HEK293 (cell line): ENCODE results near the gene EDAR.

Experiments used
- CTCF ChIA-PET: fragments of 350-600 bp; formaldehyde crosslinking; extraction: SDS; loops from one replicate; lab custom pipeline; 2021; ENCODE audit warnings: antibody characterized with exemption; lab: Yijun Ruan, JAX
- POLR2A ChIA-PET: fragments of 300-600 bp; formaldehyde crosslinking; extraction: SDS; loops from one replicate; lab custom pipeline; 2020; ENCODE audit warnings: antibody characterized with exemption, inconsistent platforms; lab: Yijun Ruan, JAX
- H3K27ac ChIP-seq: fragments of 200-500 bp; sonication (Bioruptor generic); 2 replicates; pipeline ENCODE4 v1.5.1; 2014; ENCODE audit warnings: low read depth, low read length, control low read depth, inconsistent platforms; ENCODE audit errors: extremely low read depth
- H3K36me3 ChIP-seq, 2 experiments: fragments of 200-500 bp in 1 of 2; sonication (Bioruptor generic) in 1 of 2; 1 replicate in 1 of 2; 2 replicates in 1 of 2; pipeline ENCODE4 v1.5.1; 2014 to 2017; ENCODE audit warnings: inconsistent platforms in 2 of 2, low read length in 2 of 2; ENCODE audit not compliant: control insufficient read depth in 2 of 2, insufficient read depth in 1 of 2
- H3K4me1 ChIP-seq: fragments of 200-500 bp; sonication (Bioruptor generic); 2 replicates; pipeline ENCODE4 v1.5.1; 2014; ENCODE audit warnings: mild to moderate bottlenecking, low read length, inconsistent platforms; ENCODE audit not compliant: control insufficient read depth, insufficient read depth
- H3K4me3 ChIP-seq: 2 replicates; pipeline ENCODE4 v1.5.1; 2011; ENCODE audit warnings: low read depth, mild to moderate bottlenecking, control low read depth, low read length, moderate library complexity
- H3K9me3 ChIP-seq: fragments of 200-500 bp; sonication (Bioruptor generic); 2 replicates; pipeline ENCODE4 v1.5.1; 2014; ENCODE audit warnings: low read depth, low read length, inconsistent platforms; ENCODE audit not compliant: control insufficient read depth, insufficient read depth
- RBAK ChIP-seq: fragments of 450-650 bp; formaldehyde crosslinking; IDR thresholded peaks from 2 replicates; pipeline ENCODE4 v1.5.1; 2016; ENCODE audit warnings: missing biosample characterization, missing genetic modification characterization
- YY2 ChIP-seq: fragments of 450-650 bp; formaldehyde crosslinking; IDR thresholded peaks from 2 replicates; pipeline ENCODE4 v1.5.1; 2016; ENCODE audit warnings: missing biosample characterization, missing genetic modification characterization
- ZBTB48 ChIP-seq: fragments of 450-650 bp; formaldehyde crosslinking; IDR thresholded peaks from 2 replicates; pipeline ENCODE4 v1.5.1; 2016; ENCODE audit warnings: missing biosample characterization, missing genetic modification characterization
- ZFP3 ChIP-seq: fragments of 450-650 bp; formaldehyde crosslinking; IDR thresholded peaks from 2 replicates; pipeline ENCODE4 v1.5.1; 2016; ENCODE audit warnings: low read depth, missing biosample characterization, missing genetic modification characterization
- ZFP69B ChIP-seq: fragments of 450-650 bp; formaldehyde crosslinking; IDR thresholded peaks from 2 replicates; pipeline ENCODE4 v1.5.1; 2016; ENCODE audit warnings: missing biosample characterization, missing genetic modification characterization
- ZNF391 ChIP-seq: fragments of 450-650 bp; formaldehyde crosslinking; IDR thresholded peaks from 2 replicates; pipeline ENCODE4 v1.5.1; 2016; ENCODE audit warnings: low read depth, missing biosample characterization, missing genetic modification characterization, borderline replicate concordance
- ZNF510 ChIP-seq: fragments of 450-650 bp; formaldehyde crosslinking; IDR thresholded peaks from 2 replicates; pipeline ENCODE4 v1.5.1; 2018; ENCODE audit warnings: mild to moderate bottlenecking, missing genetic modification characterization, missing biosample characterization; ENCODE audit not compliant: insufficient replicate concordance
- ZNF624 ChIP-seq: fragments of 450-650 bp; formaldehyde crosslinking; IDR thresholded peaks from 2 replicates; pipeline ENCODE4 v1.5.1; 2017; ENCODE audit warnings: missing biosample characterization, missing genetic modification characterization
- ZNF830 ChIP-seq: fragments of 450-650 bp; IDR thresholded peaks from 2 replicates; pipeline ENCODE4 v1.5.0; 2018; ENCODE audit warnings: missing biosample characterization, missing genetic modification characterization, low read depth, mild to moderate bottlenecking, moderate library complexity
- ZSCAN16 ChIP-seq: fragments of 450-650 bp; formaldehyde crosslinking; IDR thresholded peaks from 2 replicates; pipeline ENCODE4 v1.5.1; 2016; ENCODE audit warnings: missing biosample characterization, missing genetic modification characterization
- TF ChIP-seq, protein P1 (sequence below): fragments of 450-650 bp; formaldehyde crosslinking; IDR thresholded peaks from 2 replicates; pipeline ENCODE4 v1.5.1; 2016; ENCODE audit warnings: missing biosample characterization, missing genetic modification characterization
- TF ChIP-seq, protein P2 (sequence below): fragments of 450-650 bp; formaldehyde crosslinking; IDR thresholded peaks from 2 replicates; pipeline ENCODE4 v1.5.1; 2017; ENCODE audit warnings: missing biosample characterization, mild to moderate bottlenecking, missing genetic modification characterization, moderate library complexity
- TF ChIP-seq, protein P3 (sequence below): fragments of 450-650 bp; formaldehyde crosslinking; IDR thresholded peaks from 2 replicates; pipeline ENCODE4 v1.5.1; 2017; ENCODE audit warnings: missing biosample characterization, missing genetic modification characterization
- TF ChIP-seq, protein P4 (sequence below): fragments of 450-650 bp; formaldehyde crosslinking; IDR thresholded peaks from 2 replicates; pipeline ENCODE4 v1.5.1; 2016; ENCODE audit warnings: missing biosample characterization, missing genetic modification characterization
- TF ChIP-seq, protein P5 (sequence below): fragments of 450-650 bp; formaldehyde crosslinking; conservative IDR thresholded peaks from 2 replicates; pipeline ENCODE4 v1.5.1; 2016; ENCODE audit warnings: low read depth, missing biosample characterization, missing genetic modification characterization
- TF ChIP-seq, protein P6 (sequence below): fragments of 450-650 bp; formaldehyde crosslinking; IDR thresholded peaks from 2 replicates; pipeline ENCODE4 v1.5.1; 2016; ENCODE audit warnings: missing biosample characterization, missing genetic modification characterization, borderline replicate concordance

The EDAR gene

DNA sequence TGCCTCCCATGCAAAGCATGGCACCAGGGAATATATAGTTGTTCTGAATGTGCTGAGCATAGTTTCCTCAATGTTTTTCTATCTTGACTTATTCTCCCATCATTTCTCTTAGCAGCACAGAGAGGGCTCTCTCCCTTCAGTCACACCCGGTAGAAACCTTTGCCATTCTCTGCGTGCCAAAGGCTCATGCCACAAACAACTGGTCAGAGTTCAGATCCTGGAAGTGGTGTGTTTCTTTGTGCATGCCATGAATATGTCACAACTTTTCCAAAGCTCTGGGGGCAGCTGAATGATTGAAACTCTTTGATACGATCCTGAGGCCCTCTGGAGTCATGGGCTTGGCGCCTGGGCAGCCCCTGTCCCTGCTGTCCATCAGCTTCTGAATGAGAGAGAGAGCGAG is 28.0 kb upstream of the EDAR start:
- CTCF ChIA-PET: no interaction called here
- peaks cover 7% of the 10 kb centered on the region for H3K4me1 ChIP-seq
- POLR2A ChIA-PET: no interaction called here
- H3K27ac ChIP-seq: no peak overlapping the region
- H3K9me3 ChIP-seq: no peaks in the 10 kb centered on the region
- no peak overlapping the region for H3K4me3 ChIP-seq
- H3K36me3 ChIP-seq: no peaks in the 10 kb centered on the region
- no peak for TF ChIP-seq ZNF624 (tag by site-specific recombination)
- no peak for TF ChIP-seq ZBTB48 (tag by site-specific recombination)
- TF ChIP-seq, protein P1, sequence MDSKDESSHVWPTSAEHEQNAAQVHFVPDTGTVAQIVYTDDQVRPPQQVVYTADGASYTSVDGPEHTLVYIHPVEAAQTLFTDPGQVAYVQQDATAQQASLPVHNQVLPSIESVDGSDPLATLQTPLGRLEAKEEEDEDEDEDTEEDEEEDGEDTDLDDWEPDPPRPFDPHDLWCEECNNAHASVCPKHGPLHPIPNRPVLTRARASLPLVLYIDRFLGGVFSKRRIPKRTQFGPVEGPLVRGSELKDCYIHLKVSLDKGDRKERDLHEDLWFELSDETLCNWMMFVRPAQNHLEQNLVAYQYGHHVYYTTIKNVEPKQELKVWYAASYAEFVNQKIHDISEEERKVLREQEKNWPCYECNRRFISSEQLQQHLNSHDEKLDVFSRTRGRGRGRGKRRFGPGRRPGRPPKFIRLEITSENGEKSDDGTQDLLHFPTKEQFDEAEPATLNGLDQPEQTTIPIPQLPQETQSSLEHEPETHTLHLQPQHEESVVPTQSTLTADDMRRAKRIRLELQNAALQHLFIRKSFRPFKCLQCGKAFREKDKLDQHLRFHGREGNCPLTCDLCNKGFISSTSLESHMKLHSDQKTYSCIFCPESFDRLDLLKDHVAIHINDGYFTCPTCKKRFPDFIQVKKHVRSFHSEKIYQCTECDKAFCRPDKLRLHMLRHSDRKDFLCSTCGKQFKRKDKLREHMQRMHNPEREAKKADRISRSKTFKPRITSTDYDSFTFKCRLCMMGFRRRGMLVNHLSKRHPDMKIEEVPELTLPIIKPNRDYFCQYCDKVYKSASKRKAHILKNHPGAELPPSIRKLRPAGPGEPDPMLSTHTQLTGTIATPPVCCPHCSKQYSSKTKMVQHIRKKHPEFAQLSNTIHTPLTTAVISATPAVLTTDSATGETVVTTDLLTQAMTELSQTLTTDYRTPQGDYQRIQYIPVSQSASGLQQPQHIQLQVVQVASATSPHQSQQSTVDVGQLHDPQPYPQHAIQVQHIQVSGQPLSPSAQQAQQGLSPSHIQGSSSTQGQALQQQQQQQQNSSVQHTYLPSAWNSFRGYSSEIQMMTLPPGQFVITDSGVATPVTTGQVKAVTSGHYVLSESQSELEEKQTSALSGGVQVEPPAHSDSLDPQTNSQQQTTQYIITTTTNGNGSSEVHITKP (tag by site-specific recombination): no peak
- no peak for TF ChIP-seq ZFP69B (tag by site-specific recombination)
- no peak for TF ChIP-seq ZSCAN16 (tag by site-specific recombination)
- no peak for TF ChIP-seq YY2
- no peak for TF ChIP-seq ZNF391
- no peak for TF ChIP-seq ZFP3 (tag by site-specific recombination)
- TF ChIP-seq, protein P2, sequence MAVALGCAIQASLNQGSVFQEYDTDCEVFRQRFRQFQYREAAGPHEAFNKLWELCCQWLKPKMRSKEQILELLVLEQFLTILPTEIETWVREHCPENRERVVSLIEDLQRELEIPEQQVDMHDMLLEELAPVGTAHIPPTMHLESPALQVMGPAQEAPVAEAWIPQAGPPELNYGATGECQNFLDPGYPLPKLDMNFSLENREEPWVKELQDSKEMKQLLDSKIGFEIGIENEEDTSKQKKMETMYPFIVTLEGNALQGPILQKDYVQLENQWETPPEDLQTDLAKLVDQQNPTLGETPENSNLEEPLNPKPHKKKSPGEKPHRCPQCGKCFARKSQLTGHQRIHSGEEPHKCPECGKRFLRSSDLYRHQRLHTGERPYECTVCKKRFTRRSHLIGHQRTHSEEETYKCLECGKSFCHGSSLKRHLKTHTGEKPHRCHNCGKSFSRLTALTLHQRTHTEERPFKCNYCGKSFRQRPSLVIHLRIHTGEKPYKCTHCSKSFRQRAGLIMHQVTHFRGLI: no peak
- TF ChIP-seq, protein P3, sequence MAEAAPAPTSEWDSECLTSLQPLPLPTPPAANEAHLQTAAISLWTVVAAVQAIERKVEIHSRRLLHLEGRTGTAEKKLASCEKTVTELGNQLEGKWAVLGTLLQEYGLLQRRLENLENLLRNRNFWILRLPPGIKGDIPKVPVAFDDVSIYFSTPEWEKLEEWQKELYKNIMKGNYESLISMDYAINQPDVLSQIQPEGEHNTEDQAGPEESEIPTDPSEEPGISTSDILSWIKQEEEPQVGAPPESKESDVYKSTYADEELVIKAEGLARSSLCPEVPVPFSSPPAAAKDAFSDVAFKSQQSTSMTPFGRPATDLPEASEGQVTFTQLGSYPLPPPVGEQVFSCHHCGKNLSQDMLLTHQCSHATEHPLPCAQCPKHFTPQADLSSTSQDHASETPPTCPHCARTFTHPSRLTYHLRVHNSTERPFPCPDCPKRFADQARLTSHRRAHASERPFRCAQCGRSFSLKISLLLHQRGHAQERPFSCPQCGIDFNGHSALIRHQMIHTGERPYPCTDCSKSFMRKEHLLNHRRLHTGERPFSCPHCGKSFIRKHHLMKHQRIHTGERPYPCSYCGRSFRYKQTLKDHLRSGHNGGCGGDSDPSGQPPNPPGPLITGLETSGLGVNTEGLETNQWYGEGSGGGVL (tag by site-specific recombination): no peak
- TF ChIP-seq ZNF830 (tag by site-specific recombination): no peak
- TF ChIP-seq, protein P4, sequence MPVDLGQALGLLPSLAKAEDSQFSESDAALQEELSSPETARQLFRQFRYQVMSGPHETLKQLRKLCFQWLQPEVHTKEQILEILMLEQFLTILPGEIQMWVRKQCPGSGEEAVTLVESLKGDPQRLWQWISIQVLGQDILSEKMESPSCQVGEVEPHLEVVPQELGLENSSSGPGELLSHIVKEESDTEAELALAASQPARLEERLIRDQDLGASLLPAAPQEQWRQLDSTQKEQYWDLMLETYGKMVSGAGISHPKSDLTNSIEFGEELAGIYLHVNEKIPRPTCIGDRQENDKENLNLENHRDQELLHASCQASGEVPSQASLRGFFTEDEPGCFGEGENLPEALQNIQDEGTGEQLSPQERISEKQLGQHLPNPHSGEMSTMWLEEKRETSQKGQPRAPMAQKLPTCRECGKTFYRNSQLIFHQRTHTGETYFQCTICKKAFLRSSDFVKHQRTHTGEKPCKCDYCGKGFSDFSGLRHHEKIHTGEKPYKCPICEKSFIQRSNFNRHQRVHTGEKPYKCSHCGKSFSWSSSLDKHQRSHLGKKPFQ (tag by site-specific recombination): no peak
- no peak for TF ChIP-seq RBAK
- TF ChIP-seq, protein P5, sequence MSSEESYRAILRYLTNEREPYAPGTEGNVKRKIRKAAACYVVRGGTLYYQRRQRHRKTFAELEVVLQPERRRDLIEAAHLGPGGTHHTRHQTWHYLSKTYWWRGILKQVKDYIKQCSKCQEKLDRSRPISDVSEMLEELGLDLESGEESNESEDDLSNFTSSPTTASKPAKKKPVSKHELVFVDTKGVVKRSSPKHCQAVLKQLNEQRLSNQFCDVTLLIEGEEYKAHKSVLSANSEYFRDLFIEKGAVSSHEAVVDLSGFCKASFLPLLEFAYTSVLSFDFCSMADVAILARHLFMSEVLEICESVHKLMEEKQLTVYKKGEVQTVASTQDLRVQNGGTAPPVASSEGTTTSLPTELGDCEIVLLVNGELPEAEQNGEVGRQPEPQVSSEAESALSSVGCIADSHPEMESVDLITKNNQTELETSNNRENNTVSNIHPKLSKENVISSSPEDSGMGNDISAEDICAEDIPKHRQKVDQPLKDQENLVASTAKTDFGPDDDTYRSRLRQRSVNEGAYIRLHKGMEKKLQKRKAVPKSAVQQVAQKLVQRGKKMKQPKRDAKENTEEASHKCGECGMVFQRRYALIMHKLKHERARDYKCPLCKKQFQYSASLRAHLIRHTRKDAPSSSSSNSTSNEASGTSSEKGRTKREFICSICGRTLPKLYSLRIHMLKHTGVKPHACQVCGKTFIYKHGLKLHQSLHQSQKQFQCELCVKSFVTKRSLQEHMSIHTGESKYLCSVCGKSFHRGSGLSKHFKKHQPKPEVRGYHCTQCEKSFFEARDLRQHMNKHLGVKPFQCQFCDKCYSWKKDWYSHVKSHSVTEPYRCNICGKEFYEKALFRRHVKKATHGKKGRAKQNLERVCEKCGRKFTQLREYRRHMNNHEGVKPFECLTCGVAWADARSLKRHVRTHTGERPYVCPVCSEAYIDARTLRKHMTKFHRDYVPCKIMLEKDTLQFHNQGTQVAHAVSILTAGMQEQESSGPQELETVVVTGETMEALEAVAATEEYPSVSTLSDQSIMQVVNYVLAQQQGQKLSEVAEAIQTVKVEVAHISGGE (tag by site-specific recombination): no peak
- no peak for TF ChIP-seq ZNF510 (tag by site-specific recombination)
- TF ChIP-seq, protein P6, sequence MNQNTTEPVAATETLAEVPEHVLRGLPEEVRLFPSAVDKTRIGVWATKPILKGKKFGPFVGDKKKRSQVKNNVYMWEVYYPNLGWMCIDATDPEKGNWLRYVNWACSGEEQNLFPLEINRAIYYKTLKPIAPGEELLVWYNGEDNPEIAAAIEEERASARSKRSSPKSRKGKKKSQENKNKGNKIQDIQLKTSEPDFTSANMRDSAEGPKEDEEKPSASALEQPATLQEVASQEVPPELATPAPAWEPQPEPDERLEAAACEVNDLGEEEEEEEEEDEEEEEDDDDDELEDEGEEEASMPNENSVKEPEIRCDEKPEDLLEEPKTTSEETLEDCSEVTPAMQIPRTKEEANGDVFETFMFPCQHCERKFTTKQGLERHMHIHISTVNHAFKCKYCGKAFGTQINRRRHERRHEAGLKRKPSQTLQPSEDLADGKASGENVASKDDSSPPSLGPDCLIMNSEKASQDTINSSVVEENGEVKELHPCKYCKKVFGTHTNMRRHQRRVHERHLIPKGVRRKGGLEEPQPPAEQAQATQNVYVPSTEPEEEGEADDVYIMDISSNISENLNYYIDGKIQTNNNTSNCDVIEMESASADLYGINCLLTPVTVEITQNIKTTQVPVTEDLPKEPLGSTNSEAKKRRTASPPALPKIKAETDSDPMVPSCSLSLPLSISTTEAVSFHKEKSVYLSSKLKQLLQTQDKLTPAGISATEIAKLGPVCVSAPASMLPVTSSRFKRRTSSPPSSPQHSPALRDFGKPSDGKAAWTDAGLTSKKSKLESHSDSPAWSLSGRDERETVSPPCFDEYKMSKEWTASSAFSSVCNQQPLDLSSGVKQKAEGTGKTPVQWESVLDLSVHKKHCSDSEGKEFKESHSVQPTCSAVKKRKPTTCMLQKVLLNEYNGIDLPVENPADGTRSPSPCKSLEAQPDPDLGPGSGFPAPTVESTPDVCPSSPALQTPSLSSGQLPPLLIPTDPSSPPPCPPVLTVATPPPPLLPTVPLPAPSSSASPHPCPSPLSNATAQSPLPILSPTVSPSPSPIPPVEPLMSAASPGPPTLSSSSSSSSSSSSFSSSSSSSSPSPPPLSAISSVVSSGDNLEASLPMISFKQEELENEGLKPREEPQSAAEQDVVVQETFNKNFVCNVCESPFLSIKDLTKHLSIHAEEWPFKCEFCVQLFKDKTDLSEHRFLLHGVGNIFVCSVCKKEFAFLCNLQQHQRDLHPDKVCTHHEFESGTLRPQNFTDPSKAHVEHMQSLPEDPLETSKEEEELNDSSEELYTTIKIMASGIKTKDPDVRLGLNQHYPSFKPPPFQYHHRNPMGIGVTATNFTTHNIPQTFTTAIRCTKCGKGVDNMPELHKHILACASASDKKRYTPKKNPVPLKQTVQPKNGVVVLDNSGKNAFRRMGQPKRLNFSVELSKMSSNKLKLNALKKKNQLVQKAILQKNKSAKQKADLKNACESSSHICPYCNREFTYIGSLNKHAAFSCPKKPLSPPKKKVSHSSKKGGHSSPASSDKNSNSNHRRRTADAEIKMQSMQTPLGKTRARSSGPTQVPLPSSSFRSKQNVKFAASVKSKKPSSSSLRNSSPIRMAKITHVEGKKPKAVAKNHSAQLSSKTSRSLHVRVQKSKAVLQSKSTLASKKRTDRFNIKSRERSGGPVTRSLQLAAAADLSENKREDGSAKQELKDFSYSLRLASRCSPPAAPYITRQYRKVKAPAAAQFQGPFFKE (tag by site-specific recombination): no peak
